ENCODE measurements around the gene LRATD1. TPM values are rescaled to one million over a fixed set of nuclear protein-coding genes. Genes with fewer than 3 reads are reported as not detected.

LRATD1 gene
- total and polyA plus RNA-seq, 10 of the 15 experiments (the other 5 are each of a cell fraction or from before 2014, with no cell fraction given): 0.02 TPM; not detected in 9

- CTCF ChIA-PET: no interaction called here
- in situ Hi-C loops (cut with MboI): no loop called here
- FAIRE-seq: no peak
- Histone ChIP-seq H4K20me1 (ENCODE audit: control insufficient read depth, insufficient read depth) (no peaks in the 10 kb centered on the region), H2AFZ (ENCODE audit: control insufficient read depth, low read depth, low read length) (no peak overlapping the region), H3K79me2 (ENCODE audit: control insufficient read depth, insufficient read depth, low read length) (no peaks in the 10 kb centered on the region), H3K4me3 (no peak overlapping the region), H3K27me3 (replicated peaks in 1 of 2; ENCODE audit: control insufficient read depth in 2 of 2, insufficient read depth in 2 of 2, low read length in 1 of 2) (peaks cover 16 to 21% of the 10 kb centered on the region in 2 experiments), H3K4me2 (ENCODE audit: control insufficient read depth, insufficient read depth) (no peak overlapping the region), H3K9me3 (replicated peaks; ENCODE audit: control insufficient read depth, insufficient read depth, low read length) (no peaks in the 10 kb centered on the region; the same call in 2 of the 3 replicates), H3K27ac (ENCODE audit: control insufficient read depth, insufficient read depth) (no peak overlapping the region), H3K4me1 (ENCODE audit: control insufficient read depth, insufficient read depth, low read length) (no peaks in the 10 kb centered on the region), H3K36me3 (ENCODE audit: control insufficient read depth in 2 of 2, insufficient read depth in 2 of 2, low read length in 1 of 2) (no peaks in the 10 kb centered on the region), H3K9ac (ENCODE audit: control insufficient read depth, insufficient read depth, low read length) (no peak overlapping the region)
- 14% methylated on average over 3 of the region's 3 CpGs for WGBS (ENCODE audit: insufficient coverage, insufficient replicate concordance, low lambda C conversion rate, missing lambda C conversion rate)
- no peak for DNase-seq (ENCODE audit: low read depth, low spot score)
- SMC1A ChIA-PET (ENCODE audit: uncharacterized antibody, unreplicated experiment): no interaction called here
- TF ChIP-seq HCFC1 (IDR thresholded peaks at IDR 0.05; ENCODE audit: low read length) (no peak), POLR2AphosphoS2 (IDR thresholded peaks at IDR 0.05; ENCODE audit: low read depth, low read length) (no peak), TAF1 (IDR thresholded peaks at IDR 0.05; ENCODE audit: borderline replicate concordance, low read depth, low read length) (no peak), SREBF1 (IDR thresholded peaks at IDR 0.05; ENCODE audit: low read length) (no peak), BMI1 (IDR thresholded peaks at IDR 0.05; ENCODE audit: borderline replicate concordance) (no peak), ZNF274 (IDR thresholded peaks at IDR 0.05; ENCODE audit: insufficient read depth, insufficient read length) (no peak), WRNIP1 (IDR thresholded peaks at IDR 0.05; ENCODE audit: borderline replicate concordance, low read depth, low read length) (no peak), LARP7 (IDR thresholded peaks at IDR 0.05) (no peak)
- no peak for ATAC-seq
- POLR2A ChIA-PET: no interaction called here
- BruUV-seq (replicated peaks): no TSS peak
- intact Hi-C loops (cut with micrococcal nuclease; ENCODE audit: unreplicated experiment): no loop called here
- RAD21 ChIA-PET (ENCODE audit: unreplicated experiment): no interaction called here
Measured at GRCh38 chr2:14631406-14632040, 994 bp upstream of the LRATD1 start.

- H3K36me3 ChIP-seq (ENCODE audit: control insufficient read depth in 2 of 2, insufficient read depth in 2 of 2, low read length in 1 of 2): no peaks in the 10 kb centered on the region
- no peaks in the 10 kb centered on the region; the same call in 2 of the 3 replicates for H3K9me3 ChIP-seq (replicated peaks; ENCODE audit: control insufficient read depth, insufficient read depth, low read length)
- in situ Hi-C loops (cut with MboI) (no loop called here), intact Hi-C loops (cut with micrococcal nuclease; ENCODE audit: unreplicated experiment) (no loop called here)
- H3K4me2 ChIP-seq (ENCODE audit: control insufficient read depth, insufficient read depth): no peak overlapping the region
- ChIA-PET RAD21 (ENCODE audit: unreplicated experiment) (no interaction called here), POLR2A (no interaction called here), CTCF (no interaction called here), SMC1A (ENCODE audit: uncharacterized antibody, unreplicated experiment) (no interaction called here)
- no peak overlapping the region for H2AFZ ChIP-seq (ENCODE audit: control insufficient read depth, low read depth, low read length)
- no peaks in the 10 kb centered on the region for H3K4me1 ChIP-seq (ENCODE audit: control insufficient read depth, insufficient read depth, low read length)
- no peak overlapping the region for H3K9ac ChIP-seq (ENCODE audit: control insufficient read depth, insufficient read depth, low read length)
- no peaks in the 10 kb centered on the region for H4K20me1 ChIP-seq (ENCODE audit: control insufficient read depth, insufficient read depth)
- FAIRE-seq (no peak), ATAC-seq (no peak), DNase-seq (ENCODE audit: low read depth, low spot score) (no peak)
- no TSS peak for BruUV-seq (replicated peaks)
- WGBS (ENCODE audit: insufficient coverage, insufficient replicate concordance, low lambda C conversion rate, missing lambda C conversion rate): 49% methylated on average over 13 of the region's 13 CpGs
- no peak overlapping the region for H3K4me3 ChIP-seq
- peaks cover 16 to 21% of the 10 kb centered on the region in 2 experiments for H3K27me3 ChIP-seq (replicated peaks in 1 of 2; ENCODE audit: control insufficient read depth in 2 of 2, insufficient read depth in 2 of 2, low read length in 1 of 2)
- H3K79me2 ChIP-seq (ENCODE audit: control insufficient read depth, insufficient read depth, low read length): no peaks in the 10 kb centered on the region
- no peak overlapping the region for H3K27ac ChIP-seq (ENCODE audit: control insufficient read depth, insufficient read depth)
- TF ChIP-seq ZSCAN29 (IDR thresholded peaks at IDR 0.05) (no peak), MEF2A (IDR thresholded peaks at IDR 0.05; ENCODE audit: insufficient read depth, low read depth, low read length) (no peak), POLR2AphosphoS2 (IDR thresholded peaks at IDR 0.05; ENCODE audit: low read depth, low read length) (no peak), BCLAF1 (IDR thresholded peaks at IDR 0.05) (no peak), SUZ12 (IDR thresholded peaks at IDR 0.05; ENCODE audit: unreplicated experiment) (no peak), HSF1 (IDR thresholded peaks at IDR 0.05; ENCODE audit: low read depth, low read length) (no peak)
Measured at GRCh38 chr2:14633061-14633460, 544 bp downstream of the LRATD1 start.
